WI38 (cell line): ENCODE data around the gene DNAL1.

Experiments
- H3K4me3 ChIP-seq: 2 replicates; pipeline ENCODE4 v1.5.1; 2011; ENCODE audit warnings: low read depth, mild to moderate bottlenecking, control low read depth, low read length
- TF ChIP-seq, protein P1 (sequence below): IDR thresholded peaks from 2 replicates; pipeline ENCODE4 v1.5.1; 2012; ENCODE audit warnings: low read depth, mild to moderate bottlenecking, control low read depth, low read length

The DNAL1 gene

DNA sequence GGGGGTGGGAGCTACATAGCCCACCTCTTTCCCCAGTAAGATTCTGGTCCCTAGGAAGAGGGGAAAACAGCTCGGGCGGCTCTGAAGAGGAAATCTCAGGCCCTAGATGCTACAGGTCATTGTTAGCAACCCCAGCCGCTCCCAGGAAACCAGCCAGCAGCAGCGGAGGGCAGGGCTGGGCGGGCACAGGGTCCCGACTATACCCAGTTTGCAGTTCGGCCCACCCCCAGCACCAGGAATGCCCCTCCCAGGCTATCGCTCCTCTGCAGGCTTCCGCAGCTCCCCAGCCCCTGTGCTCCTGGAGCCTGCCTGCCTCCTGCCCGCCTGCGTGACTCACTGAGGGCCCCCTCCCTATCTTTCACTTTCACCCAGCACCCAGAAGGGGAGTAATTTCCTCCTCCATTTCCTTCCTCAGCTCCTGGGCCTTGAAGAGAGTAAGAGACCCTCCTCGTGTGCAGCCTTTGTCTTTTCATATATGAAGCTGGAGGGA lies 96.6 kb downstream of the DNAL1 start:
- peak overlapping the region; percentile 43 for H3K4me3 ChIP-seq
- TF ChIP-seq, protein P1, sequence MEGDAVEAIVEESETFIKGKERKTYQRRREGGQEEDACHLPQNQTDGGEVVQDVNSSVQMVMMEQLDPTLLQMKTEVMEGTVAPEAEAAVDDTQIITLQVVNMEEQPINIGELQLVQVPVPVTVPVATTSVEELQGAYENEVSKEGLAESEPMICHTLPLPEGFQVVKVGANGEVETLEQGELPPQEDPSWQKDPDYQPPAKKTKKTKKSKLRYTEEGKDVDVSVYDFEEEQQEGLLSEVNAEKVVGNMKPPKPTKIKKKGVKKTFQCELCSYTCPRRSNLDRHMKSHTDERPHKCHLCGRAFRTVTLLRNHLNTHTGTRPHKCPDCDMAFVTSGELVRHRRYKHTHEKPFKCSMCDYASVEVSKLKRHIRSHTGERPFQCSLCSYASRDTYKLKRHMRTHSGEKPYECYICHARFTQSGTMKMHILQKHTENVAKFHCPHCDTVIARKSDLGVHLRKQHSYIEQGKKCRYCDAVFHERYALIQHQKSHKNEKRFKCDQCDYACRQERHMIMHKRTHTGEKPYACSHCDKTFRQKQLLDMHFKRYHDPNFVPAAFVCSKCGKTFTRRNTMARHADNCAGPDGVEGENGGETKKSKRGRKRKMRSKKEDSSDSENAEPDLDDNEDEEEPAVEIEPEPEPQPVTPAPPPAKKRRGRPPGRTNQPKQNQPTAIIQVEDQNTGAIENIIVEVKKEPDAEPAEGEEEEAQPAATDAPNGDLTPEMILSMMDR: no peak

DNA sequence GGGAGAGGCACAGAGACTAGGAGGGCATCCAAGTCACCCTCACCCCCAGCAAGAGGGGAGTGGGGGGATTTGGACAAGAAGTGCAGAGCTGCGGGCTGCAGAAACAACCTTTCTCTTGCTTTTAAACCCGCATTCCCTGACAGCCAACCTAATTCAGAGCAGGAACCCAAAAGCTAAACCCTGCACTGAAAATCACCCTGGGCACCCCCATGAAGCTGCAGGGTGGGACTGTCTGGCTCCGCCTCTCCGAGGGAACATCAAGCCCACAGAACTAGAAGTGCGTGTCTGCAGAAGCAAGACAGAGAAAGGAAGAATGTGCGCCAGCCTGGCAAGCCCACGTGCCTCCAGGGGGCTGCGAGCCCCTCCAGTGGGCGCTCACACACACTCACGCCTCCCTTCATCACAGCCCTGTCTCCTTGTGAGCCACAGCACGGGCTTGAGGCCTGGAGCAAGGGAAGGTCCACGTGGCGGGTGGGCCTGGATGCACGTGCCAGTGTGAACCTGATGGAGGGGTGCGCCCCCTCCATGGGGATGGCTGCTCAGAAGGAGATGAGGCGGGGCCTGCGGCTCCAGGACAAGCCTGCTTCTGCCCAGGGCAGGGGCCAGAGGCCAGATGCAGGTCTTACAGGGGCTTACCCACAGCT lies 97.2 kb downstream of the DNAL1 start:
- TF ChIP-seq, protein P1: no peak
- H3K4me3 ChIP-seq: peak overlapping the region; percentile 43

DNA sequence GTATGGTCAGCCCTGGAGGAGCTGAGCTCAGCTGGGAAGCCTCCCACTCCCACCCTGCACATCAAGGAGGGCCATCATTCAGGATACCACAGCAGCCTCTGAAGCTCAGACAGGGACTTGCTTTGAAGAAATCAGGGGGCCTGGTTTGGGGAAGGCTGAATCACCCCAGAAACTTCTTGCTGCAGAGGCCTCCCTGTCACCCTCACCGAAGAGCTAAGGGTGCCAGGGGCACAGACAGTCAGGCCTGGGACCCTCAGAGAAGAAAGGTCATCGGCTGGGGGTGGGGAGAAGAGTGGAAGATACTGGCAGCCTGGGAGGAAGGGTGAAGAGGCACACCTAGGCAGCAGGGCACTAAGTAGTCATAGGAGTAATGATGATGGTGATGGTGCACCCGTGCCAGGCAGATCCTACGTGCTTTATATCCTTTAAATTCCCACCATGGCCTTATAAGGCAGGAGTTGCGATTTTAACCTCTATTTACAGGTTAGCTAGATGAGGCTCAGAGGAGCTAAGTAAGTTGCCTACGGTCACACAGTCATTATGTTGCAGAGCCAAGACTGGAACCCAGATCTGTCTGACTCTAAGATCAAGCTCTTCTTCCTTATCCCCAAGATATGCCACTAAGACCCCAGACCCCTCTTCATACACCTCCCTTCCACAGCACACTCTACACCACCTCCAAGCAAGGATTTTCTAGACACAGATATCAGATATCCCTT lies 97.9 kb downstream of the DNAL1 start:
- TF ChIP-seq, protein P1: no peak
- no peak overlapping the region for H3K4me3 ChIP-seq

DNA sequence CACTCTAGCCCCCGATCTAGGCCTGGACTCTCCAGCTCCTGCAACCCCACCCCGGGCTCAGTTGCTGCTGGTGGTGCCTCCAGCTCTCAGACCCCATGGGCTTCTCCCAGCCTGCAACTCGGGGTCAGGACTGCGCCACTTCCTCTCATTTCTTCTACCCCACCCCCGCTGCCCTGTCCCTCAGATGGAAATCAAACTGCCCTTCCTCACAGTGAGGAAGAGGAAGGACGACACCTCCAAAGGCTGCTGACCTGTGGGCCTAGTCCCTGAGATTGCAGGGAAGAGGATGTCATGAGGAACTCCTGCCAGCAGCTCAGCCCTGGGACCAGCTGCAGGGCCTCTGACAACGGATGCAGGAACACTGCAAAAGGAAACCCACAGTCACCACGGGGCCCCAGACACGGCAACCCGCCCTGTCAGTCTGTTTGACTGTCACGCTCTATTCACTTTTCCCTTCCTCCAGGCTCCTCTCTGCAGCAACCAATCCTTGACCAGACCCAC lies 98.7 kb downstream of the DNAL1 start:
- H3K4me3 ChIP-seq: no peak overlapping the region
- TF ChIP-seq, protein P1: no peak

DNA sequence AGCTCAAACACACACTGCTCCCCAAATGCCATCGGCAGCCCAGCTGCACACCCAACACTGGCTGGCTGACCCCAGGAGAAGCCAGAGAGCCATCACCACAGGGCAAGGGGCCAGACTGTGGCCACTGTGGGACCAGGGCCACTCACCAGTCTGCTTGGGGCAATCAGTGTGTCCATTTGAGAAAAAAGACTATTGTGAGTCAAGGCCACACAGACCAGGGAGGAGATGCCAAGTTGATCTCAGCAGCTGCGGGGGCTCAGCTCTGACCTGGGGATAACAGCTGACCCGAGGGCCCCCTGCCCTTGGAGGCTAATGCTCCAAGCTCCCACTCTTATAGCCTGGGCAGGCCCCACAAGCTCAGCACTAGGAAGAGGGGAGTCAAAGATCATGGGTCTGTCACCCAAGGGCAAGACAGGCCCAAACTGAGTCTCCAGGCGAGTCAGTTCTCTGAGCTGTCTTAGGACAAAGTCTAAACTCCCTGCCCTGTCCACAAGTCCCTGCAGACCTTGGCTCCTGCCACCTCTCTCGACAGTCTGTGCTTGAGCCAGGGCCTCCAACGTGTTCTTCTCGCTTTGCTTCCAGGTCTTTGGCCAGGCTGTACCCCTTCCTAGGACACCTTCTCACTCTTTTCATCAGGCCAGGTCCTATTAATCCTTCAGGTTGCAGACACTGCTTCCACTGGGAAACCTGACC lies 99.5 kb downstream of the DNAL1 start:
- H3K4me3 ChIP-seq: no peak overlapping the region
- TF ChIP-seq, protein P1: no peak

- H3K4me3 ChIP-seq: no peak overlapping the region
- TF ChIP-seq, protein P1: no peak
Measured at GRCh38 chr14:73744874-73745529, 100.2 kb downstream of the DNAL1 start.
